Gastrocnemius medialis (tissue), 4 donors: ENCODE measurements around the gene GJC2. TPM values are rescaled to one million over a fixed set of nuclear protein-coding genes. Genes with fewer than 3 reads are reported as not detected.

ENCODE experiments used
- ATAC-seq, 2 donors: fragments of 150-250 bp; one replicate each; pipeline ENCODE4 v1.9.1; 2016
- DNase-seq, 2 donors: peaks; one replicate each; pipeline ENCODE4 v3.0.0-alpha.2; 2019
- H3K27ac ChIP-seq, 4 donors: fragments of 200-600 bp; sonication (generic); 1 replicate in 1 of 4; 2 replicates in 3 of 4; pipeline ENCODE4 v1.5.1; 2016 to 2018; ENCODE audit warnings: mild to moderate bottlenecking in 2 of 4, moderate library complexity in 1 of 4
- H3K27me3 ChIP-seq, 3 donors: fragments of 200-600 bp; sonication (generic) in 2 of 3; 1 replicate in 1 of 3; 2 replicates in 2 of 3; pipeline versions ENCODE4 v1.5.1 to v1.6.0; 2016 to 2019; ENCODE audit warnings: mild to moderate bottlenecking in 1 of 3, moderate library complexity in 1 of 3
- H3K36me3 ChIP-seq, 2 donors: fragments of 200-600 bp; sonication (generic) in 1 of 2; one replicate each; pipeline ENCODE4 v1.5.1; 2017 to 2018
- H3K4me1 ChIP-seq, 2 donors: fragments of 200-600 bp; sonication (generic) in 1 of 2; one replicate each; pipeline ENCODE4 v1.5.1; 2016 to 2017; ENCODE audit warnings: mild to moderate bottlenecking in 2 of 2
- H3K4me3 ChIP-seq, 4 donors: fragments of 200-600 bp; sonication (generic) in 3 of 4; 1 replicate in 1 of 4; 2 replicates in 3 of 4; pipeline ENCODE4 v1.5.1; 2016 to 2019; ENCODE audit warnings: mild to moderate bottlenecking in 2 of 4
- H3K9me3 ChIP-seq, 3 donors: fragments of 200-600 bp; sonication (generic) in 2 of 3; 1 replicate in 1 of 3; 2 replicates in 2 of 3; pipeline ENCODE4 v1.5.1; 2016 to 2019
- CTCF ChIP-seq, 5 experiments: fragments of 450-650 bp in 3 of 5; fragments of 200-600 bp in 2 of 5; sonication (generic) in 2 of 5; IDR thresholded peaks in 4 of 5; conservative IDR thresholded peaks in 1 of 5; 1 replicate in 4 of 5; 2 replicates in 1 of 5; pipeline ENCODE4 v1.5.1; 2016 to 2019; ENCODE audit warnings: antibody characterized with exemption in 5 of 5, mild to moderate bottlenecking in 3 of 5, moderate library complexity in 3 of 5
- POLR2A ChIP-seq, 2 donors: fragments of 450-650 bp; IDR thresholded peaks; one replicate each; pipeline ENCODE4 v1.6.1; 2017; ENCODE audit warnings: antibody characterized with exemption in 2 of 2, mild to moderate bottlenecking in 2 of 2, moderate library complexity in 2 of 2
- in situ Hi-C, 4 donors: fragments of 200-750 bp; cut with MboI; loops; one replicate each; pipeline versions ENCODE4 v1.15.0 to v1.8.0; 2017; ENCODE audit warnings: low sequenced_read_pairs in 4 of 4
- intact Hi-C: fragments of 100-400 bp; cut with DNase I; formaldehyde crosslinking; loops from one replicate; pipeline ENCODE4 v1.15.1; 2023; ENCODE audit warnings: low total_unique reads
- total RNA-seq, 4 donors: library from RNA; depleted of rRNA; stranded (reverse); fragments of >200 nt; gene quantifications; one replicate each; pipeline versions ENCODE4 v1.1.0 to v1.2.3, GENCODE V29; 2016

Gene GJC2
- total RNA-seq, 4 donors from 2014 or later = 0.26 to 0.64 TPM; not detected in 2

DNA sequence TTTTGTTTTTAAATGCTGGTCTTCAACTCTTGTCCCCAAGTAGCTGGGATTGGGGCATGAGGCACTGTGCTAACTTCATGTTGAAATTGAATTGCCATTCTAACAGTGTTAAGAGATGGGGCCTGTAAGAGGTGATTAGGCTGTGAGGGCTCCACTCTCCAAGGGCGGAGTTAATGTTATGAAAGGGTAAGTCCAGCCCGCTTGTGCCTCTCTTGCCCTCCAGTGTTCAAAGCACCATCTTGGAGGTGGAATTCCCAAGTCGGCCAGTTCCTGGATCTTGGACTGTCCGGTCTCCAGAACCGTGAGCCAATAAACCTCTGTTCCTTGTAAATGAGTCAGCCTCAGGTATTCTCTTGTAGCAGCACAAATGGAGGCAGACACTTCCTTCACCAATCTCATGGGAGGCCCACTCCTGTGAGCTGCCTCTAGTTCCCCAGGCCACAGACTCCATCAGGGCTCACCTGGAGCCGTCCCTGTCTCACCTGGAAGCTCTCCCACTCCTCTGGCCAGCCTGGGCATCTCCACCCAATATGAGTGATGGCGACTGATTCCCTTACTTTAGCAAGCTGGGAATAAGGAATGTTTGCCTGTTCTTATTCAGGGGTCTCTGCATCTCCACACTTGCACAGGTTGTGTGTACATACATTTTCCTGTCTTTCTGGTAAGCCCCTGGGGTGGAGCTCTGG is 31.4 kb downstream of the GJC2 start:
- Histone ChIP-seq H3K4me3 (peak overlapping the region in 1 of 4 donors; percentile 8), H3K9me3 (no peaks in the 10 kb centered on the region), H3K36me3 (no peaks in the 10 kb centered on the region), H3K27ac (peak overlapping the region; percentile 61 to 69 (median 66)), H3K27me3 (no peaks in the 10 kb centered on the region), H3K4me1 (peaks cover 13% of the 10 kb centered on the region in 2 donors)
- in situ Hi-C loops = no loop called here
- no peak for DNase-seq
- intact Hi-C loops = loop anchor here (5.0 kb wide), 1 partner anchor 49 kb away; no protein-coding TSS in a partner anchor
- no peak for TF ChIP-seq CTCF (IDR thresholded peaks at IDR 0.05 in 4 of 5, conservative IDR thresholded peaks at IDR 0.05 in 1 of 5)
- no peak for TF ChIP-seq POLR2A (IDR thresholded peaks at IDR 0.05)
- peak in 1 of 2 donors; percentile 16 for ATAC-seq

- intact Hi-C loops = loop anchor here (5.0 kb wide), 1 partner anchor 49 kb away; no protein-coding TSS in a partner anchor
- Histone ChIP-seq H3K9me3 (no peaks in the 10 kb centered on the region), H3K36me3 (no peaks in the 10 kb centered on the region), H3K4me3 (peak overlapping the region in 2 of 4 donors; percentile 8 to 12), H3K27me3 (no peaks in the 10 kb centered on the region), H3K4me1 (peaks cover 13% of the 10 kb centered on the region in 2 donors), H3K27ac (peak overlapping the region; percentile 61 to 69 (median 66))
- DNase-seq (peak in 1 of 2 donors; percentile 55), ATAC-seq (peak; percentile 88 to 90)
- TF ChIP-seq CTCF (IDR thresholded peaks at IDR 0.05 in 4 of 5, conservative IDR thresholded peaks at IDR 0.05 in 1 of 5) = no peak
- no peak for TF ChIP-seq POLR2A (IDR thresholded peaks at IDR 0.05)
- in situ Hi-C loops = no loop called here
These were observed 31.9 kb downstream of the GJC2 start for GRCh38 chr1:228181645-228182034.

DNA sequence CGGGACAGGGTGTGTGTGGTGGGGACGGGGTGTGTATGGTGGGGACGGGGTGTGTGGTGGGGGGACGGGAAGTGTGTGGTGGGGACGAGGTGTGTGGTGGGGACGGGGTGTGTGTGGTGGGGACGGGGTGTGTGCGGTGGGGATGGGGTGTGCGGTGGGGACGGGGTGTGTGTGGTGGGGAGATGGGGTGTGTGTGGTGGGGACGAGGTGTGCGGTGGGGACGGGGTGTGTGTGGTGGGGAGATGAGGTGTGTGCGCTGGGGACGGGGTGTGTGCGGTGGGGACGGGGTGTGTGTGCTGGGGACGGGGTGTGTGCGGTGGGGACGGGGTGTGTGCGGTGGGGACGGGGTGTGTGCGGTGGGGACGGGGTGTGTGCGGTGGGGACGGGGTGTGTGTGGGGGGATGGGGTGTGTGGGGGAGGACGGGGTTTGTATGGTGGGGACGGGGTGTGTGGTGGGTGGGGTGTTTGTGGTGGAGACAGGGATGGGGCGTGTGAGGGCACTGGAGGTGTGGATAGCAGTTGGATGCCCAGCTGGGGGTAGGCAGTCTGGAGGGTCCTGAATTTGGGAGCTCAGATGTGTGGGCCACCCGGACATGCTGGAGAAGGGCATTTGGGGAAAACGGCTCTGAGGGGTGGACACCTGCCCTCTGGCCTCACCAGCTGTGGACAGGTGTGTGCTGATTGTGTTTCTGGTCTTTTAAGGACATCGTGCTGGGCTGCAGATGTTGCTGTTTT is 32.7 kb downstream of the GJC2 start:
- Histone ChIP-seq H3K4me3 (no peak overlapping the region), H3K36me3 (no peaks in the 10 kb centered on the region), H3K27ac (no peak overlapping the region), H3K27me3 (no peaks in the 10 kb centered on the region), H3K9me3 (no peaks in the 10 kb centered on the region), H3K4me1 (peaks cover 13% of the 10 kb centered on the region in 2 donors)
- in situ Hi-C loops = no loop called here
- intact Hi-C loops = loop anchor here (5.0 kb wide), 1 partner anchor 50 kb away; no protein-coding TSS in a partner anchor
- DNase-seq (no peak), ATAC-seq (no peak)
- TF ChIP-seq POLR2A (IDR thresholded peaks at IDR 0.05) = no peak
- TF ChIP-seq CTCF (IDR thresholded peaks at IDR 0.05 in 4 of 5, conservative IDR thresholded peaks at IDR 0.05 in 1 of 5) = no peak

DNA sequence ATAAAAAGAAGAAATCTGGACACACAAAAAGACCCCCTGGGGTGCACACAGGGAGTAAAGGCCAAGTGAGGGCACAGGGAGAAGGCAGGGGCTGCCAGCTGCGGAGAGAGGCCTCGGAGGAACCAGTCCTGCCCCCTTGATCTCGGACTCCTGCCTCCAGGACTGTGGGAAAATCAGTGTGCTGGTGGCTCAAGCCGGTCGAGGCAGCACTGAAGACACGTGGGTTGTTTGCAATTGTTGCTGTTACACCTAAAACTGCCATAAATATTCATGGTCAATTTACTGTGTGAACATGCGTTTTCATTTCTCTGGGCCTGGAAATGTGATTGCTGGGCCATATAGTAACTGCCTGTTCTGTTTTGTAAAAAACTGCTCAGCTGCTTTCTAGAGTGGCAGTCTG is 34.4 kb downstream of the GJC2 start:
- in situ Hi-C loops (no loop called here), intact Hi-C loops (loop anchor here (5.0 kb wide), 1 partner anchor 52 kb away; no protein-coding TSS in a partner anchor)
- TF ChIP-seq POLR2A (IDR thresholded peaks at IDR 0.05) = no peak
- TF ChIP-seq CTCF (IDR thresholded peaks at IDR 0.05 in 4 of 5, conservative IDR thresholded peaks at IDR 0.05 in 1 of 5) = no peak
- no peaks in the 10 kb centered on the region for H3K9me3 ChIP-seq
- H3K27me3 ChIP-seq = no peaks in the 10 kb centered on the region
- H3K36me3 ChIP-seq = no peaks in the 10 kb centered on the region
- H3K27ac ChIP-seq = no peak overlapping the region
- DNase-seq = peak in 1 of 2 donors; percentile 3
- no peak overlapping the region for H3K4me3 ChIP-seq
- ATAC-seq = no peak
- H3K4me1 ChIP-seq = peaks cover 13% of the 10 kb centered on the region in 2 donors
